Stimulated activated CD4-positive, alpha-beta T cell treated with anti-CD3 and anti-CD28 coated beads, Interleukin-1b, Interleukin-23, amount 100 ng/mL, for 24 hours (primary cell): ENCODE measurements around the gene MLYCD.
A peak's percentile ranks its signal among the peaks of the same experiment; 100 is the strongest.

ENCODE experiments used
- DNase-seq, 4 experiments: peaks; one replicate each; pipeline ENCODE4 v3.0.0-alpha.2; 2020; ENCODE audit warnings: low read depth in 4 of 4, low spot score in 1 of 4

MLYCD gene

DNA sequence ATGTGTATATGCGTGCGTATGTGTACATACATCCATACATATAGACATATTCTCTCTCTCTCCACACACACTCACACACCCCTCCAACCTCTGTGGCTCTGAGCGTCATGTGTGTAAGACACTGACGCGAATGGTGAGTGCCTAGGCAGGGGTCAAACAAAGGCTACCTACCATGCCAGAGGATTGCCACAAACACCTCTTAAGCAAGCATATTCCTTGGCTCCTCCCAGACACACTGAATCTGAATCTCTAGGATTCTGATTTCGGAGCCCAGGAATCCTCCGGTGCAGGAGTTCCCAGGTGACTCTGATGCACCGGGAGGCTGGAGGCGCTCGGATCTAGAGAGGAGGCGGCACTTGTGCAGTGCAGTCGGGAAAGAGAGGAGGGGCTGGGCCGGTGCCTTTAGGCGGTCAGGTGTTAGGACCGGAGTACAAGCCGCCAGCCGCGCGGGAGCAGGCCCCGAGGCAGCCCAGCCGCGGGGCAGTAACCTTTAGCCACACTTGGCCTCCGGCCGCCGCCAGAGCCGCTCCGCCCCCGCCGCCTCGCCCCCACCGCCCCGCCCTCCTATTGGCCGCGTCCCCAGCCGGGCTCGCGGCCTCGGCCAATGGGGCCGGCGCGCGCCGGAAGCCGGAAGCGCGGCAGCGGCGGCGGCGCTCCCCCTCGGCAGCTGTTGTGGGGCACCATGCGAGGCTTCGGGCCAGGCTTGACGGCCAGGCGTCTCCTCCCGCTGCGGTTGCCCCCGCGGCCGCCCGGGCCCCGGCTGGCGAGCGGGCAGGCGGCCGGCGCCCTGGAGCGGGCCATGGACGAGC, at the start of gene MLYCD:
MLYCD (plus strand) TSS at position 653 of the 809 bp plus-strand sequence; CDS start at position 683, 30 bp downstream.
- DNase-seq, result peak; percentile 31 to 56 (median 50)

DNA sequence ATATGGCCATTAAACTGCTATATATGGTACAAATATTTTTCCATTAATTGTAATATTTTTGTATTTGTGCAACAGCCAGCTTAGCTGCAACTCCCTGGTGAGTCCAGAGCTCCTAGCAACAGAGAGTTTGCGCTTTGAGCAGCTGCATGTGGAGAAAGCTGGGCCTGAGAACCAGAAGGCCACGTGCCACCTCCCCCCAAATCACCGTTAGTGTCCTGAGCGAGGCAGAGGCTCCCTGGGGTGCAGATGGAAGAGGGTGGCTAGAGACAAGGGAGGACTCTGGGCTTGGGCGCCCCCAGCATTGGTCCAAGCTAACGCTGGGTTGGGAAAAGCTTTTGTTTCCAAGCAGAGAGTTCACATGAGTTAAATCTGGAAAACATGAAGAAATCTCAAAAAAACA, 49.5 kb upstream of the MLYCD start:
- DNase-seq, result no peak

DNA sequence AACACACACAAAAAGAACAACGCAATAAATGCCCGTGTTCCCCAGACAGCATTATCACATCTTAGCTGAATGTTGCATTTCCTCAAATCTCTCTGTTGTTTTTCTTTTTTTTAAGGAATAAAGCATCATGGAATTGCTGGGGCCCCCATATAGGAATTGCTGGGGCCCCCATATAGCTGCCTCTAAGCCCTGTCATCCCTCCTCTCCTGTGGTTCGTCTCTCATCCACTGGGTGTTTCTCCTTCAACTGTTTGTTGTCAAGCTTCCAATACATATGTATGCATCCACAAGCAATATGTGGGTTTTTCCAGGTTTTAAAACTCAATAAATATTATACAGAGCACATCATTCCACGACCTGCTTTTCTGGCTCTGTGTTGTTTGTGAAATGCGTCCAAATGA, 48.0 kb upstream of the MLYCD start:
- DNase-seq, result no peak

DNA sequence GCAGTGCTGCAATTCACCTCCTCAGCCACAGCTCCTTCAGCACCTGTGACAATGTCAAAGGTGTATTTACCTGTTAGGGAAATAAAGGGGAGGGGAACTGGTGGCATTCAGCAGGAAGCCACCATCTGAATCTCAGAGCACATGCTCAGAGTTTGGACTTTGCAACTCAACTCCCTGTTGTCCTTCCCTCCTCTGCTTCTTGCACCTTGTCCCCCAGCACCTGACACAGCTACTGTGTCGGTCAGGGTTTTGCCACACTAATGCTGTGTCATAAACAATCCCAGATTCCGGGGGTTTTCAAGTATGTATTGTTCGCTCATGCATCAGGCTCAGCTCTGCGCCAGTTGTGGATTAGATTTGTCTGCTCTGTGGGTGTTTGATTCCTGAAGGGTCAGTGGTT, 47.4 kb upstream of the MLYCD start:
- no peak for DNase-seq

DNA sequence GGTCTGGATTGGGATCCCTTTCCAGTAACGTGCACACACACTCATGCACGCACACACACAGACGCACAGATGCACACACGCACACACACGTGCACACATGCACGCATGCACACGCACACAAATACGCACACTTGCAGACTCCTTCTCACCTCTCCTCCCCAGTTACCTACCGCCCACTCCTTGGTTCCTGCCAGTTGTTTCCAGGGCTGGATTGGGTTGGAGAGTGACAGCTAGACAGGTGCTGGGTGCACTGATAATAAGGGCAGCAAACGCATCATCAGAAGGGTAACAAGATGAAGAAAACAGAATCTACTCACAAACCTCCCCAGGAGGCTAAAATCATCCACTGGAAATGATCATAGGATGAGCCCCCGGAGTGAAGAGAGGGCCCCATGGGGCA, 46.1 kb upstream of the MLYCD start:
- DNase-seq, result no peak

DNA sequence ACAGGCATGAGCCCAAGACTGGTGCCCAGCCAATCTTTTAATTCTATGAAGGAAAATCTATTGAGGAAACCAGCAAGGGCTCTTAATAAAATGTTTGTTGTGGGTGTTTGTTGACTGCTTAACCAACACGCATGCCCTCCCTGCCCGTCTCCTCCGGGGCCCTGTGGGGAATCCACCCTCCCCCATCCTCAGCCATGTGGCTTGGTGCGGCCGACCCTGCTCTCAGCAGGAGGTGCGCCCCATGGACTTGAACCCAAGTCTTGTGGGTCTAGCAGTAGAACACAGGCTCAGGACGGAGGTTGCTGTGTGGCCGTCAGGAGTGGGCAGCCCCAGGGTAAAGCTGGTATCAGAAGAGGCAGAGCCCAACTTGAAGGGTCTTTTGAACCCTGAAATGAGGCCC, 45.1 kb upstream of the MLYCD start:
- DNase-seq, result no peak

DNA sequence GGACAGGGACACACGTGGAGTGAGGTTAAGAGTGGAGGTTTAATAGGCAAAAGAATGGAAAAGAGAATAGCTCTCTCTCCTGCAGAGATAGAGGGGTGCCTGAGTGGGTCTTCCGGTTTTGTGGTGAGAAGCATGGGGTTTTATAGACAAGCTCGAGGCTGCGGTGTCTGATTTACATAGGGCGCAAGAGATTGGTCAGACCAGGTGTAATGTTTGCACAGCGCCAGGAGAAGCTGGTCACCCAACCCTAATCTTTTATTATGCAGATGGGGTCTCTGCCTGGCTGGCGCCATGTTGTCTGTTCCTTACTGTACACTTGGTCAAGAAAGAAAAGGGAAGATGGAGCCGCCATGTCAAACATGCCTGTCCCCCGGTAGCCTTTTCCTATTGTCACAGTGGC, 44.5 kb upstream of the MLYCD start:
- no peak for DNase-seq

DNA sequence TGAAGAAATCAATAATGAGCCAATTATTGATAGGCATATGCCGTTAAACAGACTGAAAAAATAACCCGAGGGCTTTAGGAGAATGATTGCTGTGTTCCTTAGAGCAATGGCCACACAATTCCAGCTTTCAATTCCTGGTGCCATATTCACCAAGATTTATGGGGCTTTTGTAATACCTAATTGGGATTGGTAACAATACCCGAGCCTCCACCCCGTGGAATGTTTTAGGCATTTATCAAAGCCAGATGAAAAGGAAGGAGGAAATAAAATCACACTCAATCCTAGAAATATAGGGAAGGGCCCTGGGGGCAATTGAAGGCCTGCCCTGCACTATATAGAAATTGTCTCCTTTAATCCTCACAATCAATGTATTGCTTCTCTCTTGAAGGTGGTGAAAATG, 42.1 kb upstream of the MLYCD start:
- DNase-seq, result no peak

DNA sequence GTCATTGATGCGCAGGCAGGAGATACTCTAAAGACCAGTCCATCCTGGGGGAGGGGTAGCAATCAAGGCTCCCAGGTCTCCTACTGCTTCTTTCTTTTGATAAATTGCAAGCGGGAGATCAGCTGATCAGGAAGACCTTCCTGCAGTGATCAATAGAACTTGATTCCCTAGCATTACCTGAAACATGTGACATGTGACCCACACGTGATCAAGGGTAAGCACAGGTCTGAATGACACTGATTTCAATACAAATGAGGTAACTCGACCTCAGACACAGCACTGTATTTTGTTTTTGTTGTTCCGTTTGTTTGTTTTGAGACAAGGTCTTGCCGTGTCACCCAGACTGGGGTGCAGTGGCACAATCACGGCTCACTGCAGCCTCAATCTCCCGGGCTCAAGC, 39.6 kb upstream of the MLYCD start:
- DNase-seq, result no peak

DNA sequence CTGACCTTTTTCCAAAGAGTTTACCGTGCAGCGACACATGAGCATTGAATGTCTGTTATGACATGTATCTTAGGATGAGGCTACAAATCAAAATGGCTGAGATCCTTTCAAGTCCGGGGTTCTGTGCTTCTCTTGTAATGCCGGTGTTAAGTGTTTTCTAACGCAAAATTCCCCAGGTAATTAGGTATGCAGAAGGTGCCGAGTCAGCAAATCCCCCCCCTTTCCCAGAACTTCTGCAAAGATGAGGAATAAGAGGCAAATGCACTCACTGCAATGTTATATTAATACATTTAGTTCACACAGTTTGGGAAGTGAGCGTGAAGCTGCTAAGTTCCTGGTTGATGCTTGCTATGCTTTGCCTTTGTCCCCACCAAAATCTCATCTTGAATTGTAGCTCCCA, 36.3 kb upstream of the MLYCD start:
- no peak for DNase-seq

DNA sequence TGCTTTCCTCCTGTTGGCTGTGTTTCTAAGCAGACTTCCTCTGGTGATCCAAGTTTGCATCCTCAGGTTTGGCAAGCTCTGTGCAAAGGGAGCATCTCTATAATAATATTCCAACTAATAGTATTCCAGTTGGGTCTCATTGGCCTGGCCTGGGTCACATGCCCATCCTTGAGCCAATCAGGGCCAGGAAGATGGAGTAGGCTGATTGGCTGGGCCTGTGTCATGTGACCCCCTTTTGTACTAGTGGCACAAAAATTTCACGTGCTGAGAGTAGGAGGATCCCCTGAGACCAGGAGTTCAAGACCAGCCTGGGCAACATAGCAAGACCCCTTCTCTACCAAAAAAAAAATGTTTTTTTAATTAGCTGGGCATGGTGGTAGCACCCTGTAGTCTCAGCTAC, 35.2 kb upstream of the MLYCD start:
- no peak for DNase-seq

DNA sequence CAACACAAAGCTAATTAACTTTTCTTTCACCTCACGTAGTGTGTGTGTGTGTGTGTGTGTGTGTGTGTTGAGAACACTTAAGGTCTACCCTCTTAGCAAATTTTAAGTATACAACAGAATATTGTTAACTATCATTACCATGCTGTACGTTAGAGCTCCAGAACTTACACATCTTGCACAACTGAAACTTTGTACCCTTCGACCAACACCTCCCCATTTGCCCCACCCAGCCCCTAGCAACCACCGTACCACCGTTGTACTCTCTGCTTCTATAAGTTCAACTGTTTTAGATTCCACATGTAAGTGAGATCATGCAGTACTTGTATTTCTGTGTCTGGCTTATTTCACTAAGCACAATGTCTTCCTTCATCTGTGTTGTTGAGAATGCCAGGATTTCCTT, 28.1 kb upstream of the MLYCD start:
- no peak for DNase-seq

DNA sequence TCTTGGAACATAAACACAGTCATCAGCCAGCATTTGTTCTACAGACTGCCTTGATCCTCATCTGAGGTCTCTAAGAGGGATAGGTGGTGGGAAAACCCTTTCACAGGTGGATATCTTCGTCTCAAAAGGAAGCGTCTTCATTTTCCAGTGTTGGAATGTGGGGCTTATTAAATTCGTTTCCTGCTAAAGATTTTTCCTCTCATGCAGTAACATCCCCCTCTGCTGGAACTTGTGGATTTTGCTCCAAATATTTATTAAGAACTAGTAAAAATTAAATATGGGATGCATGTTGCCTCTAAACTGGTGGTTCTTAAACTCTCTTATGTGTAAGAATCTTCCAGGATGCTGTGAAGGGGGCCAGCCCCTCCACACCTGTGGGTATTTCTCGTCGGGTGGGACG, 20.1 kb upstream of the MLYCD start:
- no peak for DNase-seq

DNA sequence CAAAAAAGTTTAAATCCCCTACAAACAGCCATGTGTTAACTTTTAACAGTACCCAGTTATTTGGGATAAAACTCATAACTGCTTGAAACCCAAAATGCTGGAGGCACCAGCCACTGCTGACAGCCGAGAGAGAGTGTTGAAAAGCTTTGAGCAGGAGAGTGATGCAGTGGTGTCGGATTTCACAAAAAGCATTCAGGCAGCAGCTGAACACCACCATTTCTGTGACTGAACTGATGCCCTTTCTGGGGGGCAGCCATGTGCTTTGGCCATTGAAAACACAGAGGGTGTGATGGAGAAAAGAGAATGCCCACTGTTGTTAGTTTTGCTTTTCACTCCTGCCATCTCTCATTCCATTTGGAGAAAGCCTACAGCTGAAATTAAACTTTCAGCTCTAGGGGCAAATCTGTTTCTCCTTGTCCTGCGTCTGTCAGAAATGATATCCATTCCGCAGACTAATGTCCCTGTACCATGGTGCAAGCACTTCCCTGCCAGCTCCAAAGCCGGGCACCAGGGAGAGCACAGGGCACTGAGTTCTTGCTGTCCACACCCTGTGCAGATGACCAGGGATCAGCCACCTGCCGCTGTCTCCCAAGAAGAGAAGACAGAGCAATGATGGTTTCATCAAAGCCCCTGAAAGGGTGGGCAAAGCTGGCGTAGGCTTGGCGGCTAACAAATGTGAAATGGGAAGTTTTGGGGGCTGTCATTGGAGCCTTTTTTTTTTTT, 16.6 kb upstream of the MLYCD start:
- DNase-seq, result no peak

DNA sequence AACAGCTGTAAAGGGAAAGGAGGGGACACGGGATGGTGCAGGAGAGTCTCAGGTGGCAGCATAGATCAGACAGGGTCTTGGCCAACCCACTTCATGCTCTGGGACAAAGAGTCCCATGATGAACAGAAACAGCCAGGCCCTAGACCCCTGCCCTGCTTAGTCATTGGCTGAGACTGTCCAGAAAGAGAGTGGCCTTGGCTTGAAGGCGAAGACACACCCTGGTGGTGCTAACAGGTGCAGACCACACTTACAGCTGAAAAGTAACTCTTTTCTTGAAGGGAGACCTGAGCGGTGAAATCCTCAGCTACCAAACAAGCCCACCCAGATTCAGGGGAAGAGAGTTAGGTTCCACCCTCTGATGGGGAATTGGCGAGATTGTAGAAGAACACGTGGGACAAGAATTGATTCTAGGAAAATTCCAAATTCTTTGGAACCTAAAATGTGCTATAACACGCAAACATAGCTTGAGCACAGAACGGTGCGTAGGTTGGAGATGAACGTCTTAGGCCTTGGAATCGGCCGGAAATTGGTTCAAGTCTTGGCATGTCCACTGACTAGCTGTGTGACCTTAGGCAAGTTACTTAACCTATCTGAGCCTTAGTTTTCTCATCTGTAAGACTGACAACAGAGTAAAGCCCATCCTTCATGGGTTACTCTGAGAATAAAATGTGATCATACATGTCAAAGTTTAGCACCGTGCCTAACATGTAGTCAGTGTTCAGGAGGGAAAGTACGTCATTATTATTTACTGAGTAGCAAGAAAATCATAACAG, 12.5 kb upstream of the MLYCD start:
- no peak for DNase-seq

DNA sequence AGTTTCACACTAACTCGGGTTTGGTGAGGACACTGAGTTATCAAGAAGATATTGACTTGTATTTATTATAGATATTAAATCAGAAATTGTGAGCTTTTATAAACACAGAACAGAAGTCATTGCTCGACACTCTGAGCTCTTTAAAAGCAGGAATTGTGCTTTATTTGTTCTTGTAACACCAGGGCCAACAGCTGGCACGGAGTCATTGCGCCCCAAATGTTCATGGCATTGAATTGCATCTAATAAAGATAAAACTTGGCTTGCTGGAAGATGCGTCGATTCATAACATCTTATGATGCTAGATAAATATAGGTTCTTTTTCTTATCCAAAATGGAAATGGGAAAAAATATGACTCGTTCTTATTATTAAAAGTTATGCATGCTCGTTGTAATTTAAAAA, 11.8 kb upstream of the MLYCD start:
- no peak for DNase-seq

DNA sequence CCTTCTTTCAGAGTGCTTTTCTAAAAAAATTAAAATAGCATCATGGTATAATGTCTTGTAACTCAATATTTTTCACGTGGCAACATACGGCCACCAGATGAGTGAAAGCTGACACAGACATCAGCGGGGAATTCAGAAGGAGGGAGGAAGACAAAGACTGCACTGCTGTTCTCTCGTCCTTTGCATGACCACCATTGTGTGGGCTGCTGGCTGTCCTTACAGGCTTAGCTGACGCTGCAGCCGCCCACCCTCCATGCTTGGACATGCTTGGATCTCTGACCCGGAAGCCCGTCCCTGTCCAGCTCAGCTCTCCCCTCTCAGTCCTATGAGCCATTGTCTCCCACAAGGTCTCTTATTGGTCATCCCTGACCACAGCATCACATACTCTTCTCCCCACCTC, 11.4 kb upstream of the MLYCD start:
- no peak for DNase-seq

DNA sequence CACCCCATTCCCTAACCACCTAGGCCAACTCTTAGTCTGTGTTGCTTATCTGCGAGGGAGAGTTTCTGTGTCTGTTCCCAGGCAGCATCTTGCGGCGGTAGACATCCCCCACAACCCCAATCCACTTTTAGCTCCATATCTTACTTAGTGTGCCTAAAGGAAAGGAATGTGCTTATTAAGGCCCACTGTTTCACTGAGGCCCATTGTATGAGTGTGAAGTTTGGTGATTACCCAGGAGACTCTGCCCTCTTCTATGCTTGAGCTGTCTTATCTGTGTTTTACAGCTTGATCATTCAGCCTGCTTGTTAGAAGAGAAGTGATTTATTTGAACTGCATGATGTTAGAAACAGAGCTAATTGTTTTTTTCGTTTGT, 10.3 kb upstream of the MLYCD start:
- DNase-seq, result no peak

DNA sequence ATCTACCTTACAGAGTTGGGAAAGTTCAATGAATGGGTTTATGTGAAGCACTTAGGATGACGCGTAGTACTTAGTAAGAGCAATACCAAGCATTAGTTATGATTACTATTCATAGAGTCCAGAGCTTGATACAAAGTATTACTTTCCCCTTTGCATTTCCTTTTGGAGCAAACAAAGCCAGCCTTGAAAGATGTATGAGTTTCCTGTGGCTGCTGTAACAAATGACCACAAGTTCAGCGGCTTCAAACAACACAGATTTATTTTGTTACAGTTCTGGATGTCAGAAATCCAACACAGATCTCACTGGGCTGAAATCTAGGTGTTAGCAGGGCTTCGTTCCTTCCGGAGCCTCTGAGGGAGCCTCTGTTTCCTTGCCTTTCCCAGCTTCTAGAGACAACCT, 8.6 kb upstream of the MLYCD start:
- no peak for DNase-seq

DNA sequence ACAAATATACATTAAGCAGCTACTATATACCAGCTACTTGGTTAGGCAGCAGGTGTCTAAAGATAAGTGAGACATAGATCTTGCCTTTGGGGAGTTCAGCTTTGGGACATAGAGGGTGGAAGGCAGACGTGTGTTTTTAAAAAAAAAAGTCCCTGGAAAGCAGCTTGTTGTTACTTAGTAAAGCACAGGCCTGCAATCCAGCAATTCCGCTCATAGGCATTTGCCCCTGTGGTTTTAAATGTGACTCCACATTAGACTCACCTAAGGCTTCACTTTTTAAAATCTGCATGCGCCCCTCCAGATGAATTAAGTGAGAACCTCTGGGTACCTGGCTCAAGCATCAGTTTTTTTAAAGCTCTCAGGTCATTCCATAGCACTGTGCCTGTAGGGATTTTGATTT, 7.2 kb upstream of the MLYCD start:
- no peak for DNase-seq

DNA sequence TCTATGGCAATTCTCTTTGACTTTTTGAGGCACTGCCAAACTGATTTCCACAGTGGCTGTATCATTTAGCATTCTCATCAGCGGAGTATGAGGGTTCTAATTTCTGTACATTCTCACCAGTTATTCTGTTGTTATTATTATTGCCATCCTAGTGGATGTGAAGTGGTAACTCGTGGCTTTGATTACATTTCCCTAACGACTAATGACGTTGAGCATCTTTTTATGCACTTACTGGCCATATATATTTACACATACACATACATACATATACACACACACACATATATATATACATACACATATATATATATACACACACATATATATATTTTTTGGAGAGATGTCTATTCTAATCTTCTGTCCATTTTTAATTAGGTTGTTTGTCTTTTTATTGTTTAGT, 3.7 kb upstream of the MLYCD start:
- no peak for DNase-seq

DNA sequence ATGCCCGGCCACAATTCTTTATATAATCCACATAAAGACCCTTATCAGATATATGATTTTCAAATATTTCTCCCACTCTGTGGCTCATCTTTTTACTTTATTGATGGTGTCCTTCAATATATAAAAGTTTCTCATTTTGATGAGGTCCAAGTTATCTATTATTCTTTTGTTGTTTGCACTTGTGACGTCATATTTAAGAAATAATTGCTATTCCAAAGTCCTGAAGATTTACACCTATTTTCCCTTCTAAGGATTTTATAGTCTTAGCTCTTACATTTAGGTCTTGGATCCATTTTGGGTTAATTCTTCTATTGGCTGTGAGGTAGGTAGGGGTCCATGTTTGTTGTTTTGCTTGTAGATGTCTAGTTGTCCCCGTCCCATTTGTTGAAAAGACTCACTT, 3.0 kb upstream of the MLYCD start:
- DNase-seq, result no peak
